ENCODE data around the gene ZBTB38.

GRCh38 chr3:141375381-141376301 lies 7.3 kb downstream of the ZBTB38 start:
- TF ChIP-seq CTCF (IDR thresholded peaks at IDR 0.05; ENCODE audit: extremely low read depth in 1 of 2, insufficient read depth in 1 of 2, low read depth in 1 of 2, low read length in 2 of 2) (no peak), POLR2A (IDR thresholded peaks at IDR 0.05; ENCODE audit: low read depth, low read length) (no peak)

Measured in endothelial cell of umbilical vein (primary cell).